H9 (cell line): ENCODE results near the gene SUN2. TPM values are rescaled to one million over a fixed set of nuclear protein-coding genes. Genes with fewer than 3 reads are reported as not detected.

Experiments used
- DNase-seq: peaks from one replicate; pipeline ENCODE4 v3.0.0-alpha.2; 2017
- H2AFZ ChIP-seq: one replicate; pipeline ENCODE4 v1.6.1; 2013; ENCODE audit warnings: mild to moderate bottlenecking, low read length, control low read depth, moderate library complexity
- H2AK5ac ChIP-seq: 2 replicates; pipeline ENCODE4 v1.6.1; 2013; ENCODE audit warnings: low read length, control low read depth, mixed read lengths; ENCODE audit not compliant: insufficient read length
- H2BK120ac ChIP-seq: one replicate; pipeline ENCODE4 v1.6.1; 2013; ENCODE audit warnings: low read depth, mild to moderate bottlenecking, low read length, control low read depth, inconsistent platforms; ENCODE audit not compliant: poor library complexity, severe bottlenecking
- H2BK12ac ChIP-seq: 2 replicates; pipeline ENCODE4 v1.6.1; 2013; ENCODE audit warnings: low read length, control low read depth, mixed read lengths, low read depth; ENCODE audit not compliant: insufficient read length
- H2BK15ac ChIP-seq: 2 replicates; pipeline ENCODE4 v1.6.1; 2013; ENCODE audit warnings: low read depth, low read length, control low read depth
- H2BK20ac ChIP-seq: one replicate; pipeline ENCODE4 v1.6.1; 2013; ENCODE audit warnings: low read depth, mild to moderate bottlenecking, low read length, control low read depth, inconsistent platforms; ENCODE audit not compliant: poor library complexity, severe bottlenecking
- H2BK5ac ChIP-seq: 2 replicates; pipeline ENCODE4 v1.6.1; 2013; ENCODE audit warnings: low read length, control low read depth, mixed read lengths; ENCODE audit not compliant: insufficient read length
- H3K14ac ChIP-seq: 2 replicates; pipeline ENCODE4 v1.6.1; 2013; ENCODE audit warnings: low read length, control low read depth; ENCODE audit not compliant: insufficient read depth
- H3K18ac ChIP-seq: 2 replicates; pipeline ENCODE4 v1.6.1; 2013; ENCODE audit warnings: low read depth, mild to moderate bottlenecking, mixed read lengths, low read length, control low read depth; ENCODE audit not compliant: insufficient read length
- H3K23ac ChIP-seq: 2 replicates; pipeline ENCODE4 v1.6.1; 2013; ENCODE audit warnings: low read length, control low read depth, mixed read lengths, low read depth; ENCODE audit not compliant: insufficient read length
- H3K23me2 ChIP-seq: 2 replicates; pipeline ENCODE4 v1.6.1; 2013; ENCODE audit warnings: low read depth, mild to moderate bottlenecking, mixed read lengths, low read length, control low read depth; ENCODE audit not compliant: insufficient read length, poor library complexity, severe bottlenecking
- H3K27ac ChIP-seq: 2 replicates; pipeline ENCODE4 v1.5.1; 2013; ENCODE audit warnings: low read length, control low read depth, mixed read lengths, low read depth; ENCODE audit not compliant: insufficient read length
- H3K27me3 ChIP-seq: 2 replicates; pipeline ENCODE4 v1.6.1; 2013; ENCODE audit warnings: low read length, control low read depth, inconsistent platforms; ENCODE audit not compliant: insufficient read depth
- H3K4ac ChIP-seq: 2 replicates; pipeline ENCODE4 v1.6.1; 2013; ENCODE audit warnings: low read depth, mild to moderate bottlenecking, control low read depth, inconsistent platforms, low read length, moderate library complexity
- H3K4me1 ChIP-seq: 2 replicates; pipeline ENCODE4 v1.6.1; 2013; ENCODE audit warnings: low read length, control low read depth, inconsistent platforms; ENCODE audit not compliant: insufficient read depth
- H3K4me2 ChIP-seq: 2 replicates; pipeline ENCODE4 v1.6.1; 2013; ENCODE audit warnings: low read length, control low read depth, mixed read lengths; ENCODE audit not compliant: insufficient read length, insufficient read depth
- H3K56ac ChIP-seq: 2 replicates; pipeline ENCODE4 v1.6.1; 2013; ENCODE audit warnings: low read depth, mild to moderate bottlenecking, mixed read lengths, low read length, control low read depth; ENCODE audit not compliant: insufficient read length
- H3K79me1 ChIP-seq: 2 replicates; pipeline ENCODE4 v1.6.1; 2013; ENCODE audit warnings: low read depth, mild to moderate bottlenecking, moderate library complexity, low read length, control low read depth, inconsistent platforms; ENCODE audit not compliant: insufficient read depth, poor library complexity, severe bottlenecking
- H3K79me2 ChIP-seq: 2 replicates; pipeline ENCODE4 v1.6.1; 2013; ENCODE audit warnings: low read length, control low read depth, inconsistent platforms; ENCODE audit not compliant: insufficient read depth
- H3K9ac ChIP-seq: 2 replicates; pipeline ENCODE4 v1.6.1; 2013; ENCODE audit warnings: low read length, control low read depth, mixed read lengths; ENCODE audit not compliant: insufficient read length; ENCODE audit errors: extremely low read depth
- H3K9me3 ChIP-seq: one replicate; pipeline ENCODE4 v1.6.1; 2013; ENCODE audit warnings: low read depth, low read length, inconsistent platforms; ENCODE audit not compliant: control insufficient read depth
- H3T11ph ChIP-seq: one replicate; pipeline ENCODE4 v1.6.1; 2013; ENCODE audit warnings: mild to moderate bottlenecking, low read length, control low read depth, inconsistent platforms
- H4K20me1 ChIP-seq: one replicate; pipeline ENCODE4 v1.6.1; 2013; ENCODE audit not compliant: control insufficient read depth, insufficient read length, insufficient read depth
- H4K5ac ChIP-seq: 2 replicates; pipeline ENCODE4 v1.6.1; 2013; ENCODE audit warnings: low read depth, mild to moderate bottlenecking, mixed read lengths, low read length, control low read depth; ENCODE audit not compliant: insufficient read length
- H4K8ac ChIP-seq: replicated peaks from 2 replicates; pipeline ENCODE4 v1.6.1; 2013; ENCODE audit warnings: low read length, control low read depth, mixed read lengths, low read depth; ENCODE audit not compliant: insufficient read length
- H4K91ac ChIP-seq: 2 replicates; pipeline ENCODE4 v1.6.1; 2013; ENCODE audit warnings: low read depth, mild to moderate bottlenecking, moderate library complexity, mixed read lengths, low read length, control low read depth; ENCODE audit not compliant: insufficient read length
- H3K27ac Mint-ChIP-seq, 3 experiments: 2 replicates in 2 of 3; 3 replicates in 1 of 3; pipeline ENCODE4 v1.8.0; 2020 to 2021; ENCODE audit warnings: mixed read lengths in 3 of 3, mild to moderate bottlenecking in 1 of 3, moderate library complexity in 1 of 3
- H3K27me3 Mint-ChIP-seq: 2 replicates; pipeline ENCODE4 v1.8.0; 2021; ENCODE audit warnings: low read depth, mild to moderate bottlenecking, moderate library complexity, mixed read lengths
- H3K36me3 Mint-ChIP-seq, 3 experiments: 2 replicates in 2 of 3; 3 replicates in 1 of 3; pipeline ENCODE4 v1.8.0; 2020 to 2021; ENCODE audit warnings: low read depth in 3 of 3, mixed read lengths in 3 of 3; ENCODE audit not compliant: insufficient read depth in 1 of 3
- H3K4me1 Mint-ChIP-seq, 2 experiments: 2 replicates each; pipeline ENCODE4 v1.8.0; 2020; ENCODE audit warnings: mixed read lengths in 2 of 2
- H3K4me3 Mint-ChIP-seq, 2 experiments: 2 replicates in 1 of 2; 3 replicates in 1 of 2; pipeline ENCODE4 v1.8.0; 2020 to 2021; ENCODE audit warnings: mild to moderate bottlenecking in 2 of 2, mixed read lengths in 2 of 2, moderate library complexity in 1 of 2
- H3K9me3 Mint-ChIP-seq, 2 experiments: 2 replicates in 1 of 2; 3 replicates in 1 of 2; pipeline ENCODE4 v1.8.0; 2020; ENCODE audit warnings: mild to moderate bottlenecking in 2 of 2, mixed read lengths in 2 of 2, moderate library complexity in 1 of 2
- WGBS: extraction: QIAGEN DNeasy Blood & Tissue Kit; methylation state at CpG from one replicate; pipeline ENCODE4 v1.1.7; 2013; ENCODE audit warnings: missing lambda C conversion rate, low lambda C conversion rate, mixed read lengths; ENCODE audit not compliant: insufficient read length; ENCODE audit errors: extremely low coverage; 5-methylcytosine and 5-hydroxymethylcytosine counted together
- total RNA-seq: library from RNA; stranded (reverse); gene quantifications from 2 replicates; pipeline ENCODE4 v1.2.1, GENCODE V29; 2021
- TF ChIP-seq, protein P1 (sequence below): fragments of 200-600 bp; sonication (generic); conservative IDR thresholded peaks from 3 replicates; pipeline ENCODE4 v1.8.0; 2021; ENCODE audit warnings: antibody characterized with exemption, mild to moderate bottlenecking

The SUN2 gene
- total RNA-seq, 1 experiment from 2014 or later = 12.0 TPM

DNA sequence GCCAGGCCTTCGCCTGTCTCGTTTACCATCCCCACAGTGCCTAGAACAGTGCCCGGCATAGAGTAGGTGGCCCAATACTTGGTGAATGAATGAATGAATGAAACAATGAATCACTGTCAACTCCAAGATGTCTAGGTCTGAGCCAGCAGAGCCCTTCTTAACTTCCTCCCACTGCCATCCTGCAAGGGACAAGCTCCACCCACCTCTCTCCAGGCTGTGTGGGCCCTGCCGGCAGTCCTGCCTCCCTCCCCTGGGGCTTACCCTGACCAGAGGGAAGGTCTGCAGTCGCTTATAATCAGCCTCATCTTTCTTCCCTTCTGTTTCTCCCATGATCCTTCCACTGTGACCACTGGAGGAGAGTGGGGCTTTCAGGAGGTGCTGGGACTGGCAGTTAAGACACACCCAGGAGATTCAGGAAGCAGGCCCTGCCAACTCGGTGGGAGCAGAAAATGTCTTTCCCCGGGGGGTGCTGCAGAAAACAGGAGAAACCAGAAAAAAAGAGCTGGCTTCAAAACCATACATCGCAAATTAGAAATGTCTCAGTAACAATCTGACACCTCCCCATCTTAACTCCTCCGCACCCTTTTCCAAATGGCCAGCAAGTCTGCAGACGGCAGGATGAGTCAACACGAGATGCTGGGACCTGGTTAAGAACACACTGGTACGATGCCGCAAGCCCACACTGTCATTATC lies 26.8 kb upstream of the SUN2 start:
- H3K79me1 ChIP-seq = no peaks in the 10 kb centered on the region
- H2BK12ac ChIP-seq = no peak overlapping the region
- H3K4me2 ChIP-seq = no peak overlapping the region
- H3K23ac ChIP-seq = no peak overlapping the region
- no peaks in the 10 kb centered on the region for H3K79me2 ChIP-seq
- Mint-ChIP-seq H3K9me3 (no peaks in the 10 kb centered on the region), H3K27ac (no peak overlapping the region; a peak in 1 of 7 replicates), H3K36me3 (peaks cover 0 to 2% (median 0%) of the 10 kb centered on the region in 3 experiments; a peak in 1 of 7 replicates), H3K4me1 (peaks cover 8 to 13% of the 10 kb centered on the region in 2 experiments), H3K4me3 (no peak overlapping the region), H3K27me3 (no peaks in the 10 kb centered on the region; the same call in 1 of the 2 replicates)
- H3K18ac ChIP-seq = no peak overlapping the region
- no peak overlapping the region for H3K27ac ChIP-seq
- no peaks in the 10 kb centered on the region for H3K23me2 ChIP-seq
- H2BK5ac ChIP-seq = no peak overlapping the region
- no peaks in the 10 kb centered on the region for H3K9me3 ChIP-seq
- H3T11ph ChIP-seq = no peak overlapping the region
- H4K91ac ChIP-seq = no peak overlapping the region
- H4K5ac ChIP-seq = no peak overlapping the region
- H2BK120ac ChIP-seq = no peak overlapping the region
- no peak for DNase-seq
- no CpG with 5 or more reads among the region's 13 CpGs for WGBS
- H4K20me1 ChIP-seq = no peaks in the 10 kb centered on the region
- no peak overlapping the region for H2BK20ac ChIP-seq
- H3K9ac ChIP-seq = no peak overlapping the region
- H3K27me3 ChIP-seq = no peaks in the 10 kb centered on the region
- TF ChIP-seq, protein P1, sequence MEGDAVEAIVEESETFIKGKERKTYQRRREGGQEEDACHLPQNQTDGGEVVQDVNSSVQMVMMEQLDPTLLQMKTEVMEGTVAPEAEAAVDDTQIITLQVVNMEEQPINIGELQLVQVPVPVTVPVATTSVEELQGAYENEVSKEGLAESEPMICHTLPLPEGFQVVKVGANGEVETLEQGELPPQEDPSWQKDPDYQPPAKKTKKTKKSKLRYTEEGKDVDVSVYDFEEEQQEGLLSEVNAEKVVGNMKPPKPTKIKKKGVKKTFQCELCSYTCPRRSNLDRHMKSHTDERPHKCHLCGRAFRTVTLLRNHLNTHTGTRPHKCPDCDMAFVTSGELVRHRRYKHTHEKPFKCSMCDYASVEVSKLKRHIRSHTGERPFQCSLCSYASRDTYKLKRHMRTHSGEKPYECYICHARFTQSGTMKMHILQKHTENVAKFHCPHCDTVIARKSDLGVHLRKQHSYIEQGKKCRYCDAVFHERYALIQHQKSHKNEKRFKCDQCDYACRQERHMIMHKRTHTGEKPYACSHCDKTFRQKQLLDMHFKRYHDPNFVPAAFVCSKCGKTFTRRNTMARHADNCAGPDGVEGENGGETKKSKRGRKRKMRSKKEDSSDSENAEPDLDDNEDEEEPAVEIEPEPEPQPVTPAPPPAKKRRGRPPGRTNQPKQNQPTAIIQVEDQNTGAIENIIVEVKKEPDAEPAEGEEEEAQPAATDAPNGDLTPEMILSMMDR = no peak
- no peak overlapping the region for H2BK15ac ChIP-seq
- no peak overlapping the region for H3K4ac ChIP-seq
- no peak overlapping the region for H2AFZ ChIP-seq
- no peak overlapping the region for H3K14ac ChIP-seq
- no peak overlapping the region for H4K8ac ChIP-seq
- H2AK5ac ChIP-seq = no peak overlapping the region
- no peak overlapping the region for H3K56ac ChIP-seq
- no peaks in the 10 kb centered on the region for H3K4me1 ChIP-seq
